GM10266 (cell line): ENCODE results near the gene DEPDC1B.
"Not testable (repeated sequence)": the region's sequence is repeated elsewhere in the genome, so short reads cannot be mapped to it uniquely, and the experiment has no call there.

Source experiments
- DNase-seq: peaks from one replicate; pipeline ENCODE4 v3.0.0; 2012; ENCODE audit errors: extremely low spot score
- CTCF ChIP-seq: IDR thresholded peaks from 2 replicates; pipeline ENCODE4 v1.5.1; 2012; ENCODE audit warnings: mild to moderate bottlenecking, low read depth; ENCODE audit not compliant: control insufficient read depth, insufficient read depth; ENCODE audit errors: missing control alignments

The DEPDC1B gene

GRCh38 chr5:60636001-60636400, 64.0 kb downstream of the DEPDC1B start:
- no peak for DNase-seq

DNA sequence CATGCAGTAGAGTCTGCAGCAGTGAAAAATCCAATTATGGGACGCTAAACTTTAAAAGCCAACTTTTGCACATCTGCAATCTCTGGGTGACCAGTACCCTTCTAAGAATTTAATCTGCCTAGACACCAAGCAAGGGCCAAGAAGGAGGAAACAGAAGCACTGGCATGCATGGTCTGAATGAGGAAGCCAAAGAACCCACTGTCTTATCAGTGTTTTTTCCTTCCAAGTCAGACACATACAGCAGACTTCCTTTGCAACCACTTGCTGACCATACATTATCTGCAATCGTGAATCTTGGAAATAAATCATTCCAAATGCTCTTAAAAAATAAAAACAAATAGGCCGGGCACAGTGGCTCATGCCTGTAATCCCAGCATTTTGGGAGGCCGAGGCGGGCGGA, 65.9 kb downstream of the DEPDC1B start:
- no peak for TF ChIP-seq CTCF
- no peak for DNase-seq

More at GRCh38 chr5:60636001-60636400, 64.0 kb downstream of the DEPDC1B start:
- TF ChIP-seq CTCF = no peak

GRCh38 chr5:60633341-60633740, 66.6 kb downstream of the DEPDC1B start:
- DNase-seq = no peak
- TF ChIP-seq CTCF = no peak

- no peak for TF ChIP-seq CTCF
- no peak for DNase-seq
These were observed 67.8 kb downstream of the DEPDC1B start for GRCh38 chr5:60632153-60632552.

- no peak for TF ChIP-seq CTCF
- no peak for DNase-seq
These were observed 69.1 kb downstream of the DEPDC1B start for GRCh38 chr5:60630836-60631235.

- no peak for TF ChIP-seq CTCF
- DNase-seq = no peak
These were observed 69.8 kb downstream of the DEPDC1B start for GRCh38 chr5:60630179-60630578.

- not testable (repeated sequence) for DNase-seq
These were observed 75.1 kb downstream of the DEPDC1B start for GRCh38 chr5:60624875-60625274.

- not testable (repeated sequence) for DNase-seq
These were observed 79.2 kb downstream of the DEPDC1B start for GRCh38 chr5:60620752-60621151.
